Measurements from ENCODE around the gene RHOV.

- TF ChIP-seq, protein P1, sequence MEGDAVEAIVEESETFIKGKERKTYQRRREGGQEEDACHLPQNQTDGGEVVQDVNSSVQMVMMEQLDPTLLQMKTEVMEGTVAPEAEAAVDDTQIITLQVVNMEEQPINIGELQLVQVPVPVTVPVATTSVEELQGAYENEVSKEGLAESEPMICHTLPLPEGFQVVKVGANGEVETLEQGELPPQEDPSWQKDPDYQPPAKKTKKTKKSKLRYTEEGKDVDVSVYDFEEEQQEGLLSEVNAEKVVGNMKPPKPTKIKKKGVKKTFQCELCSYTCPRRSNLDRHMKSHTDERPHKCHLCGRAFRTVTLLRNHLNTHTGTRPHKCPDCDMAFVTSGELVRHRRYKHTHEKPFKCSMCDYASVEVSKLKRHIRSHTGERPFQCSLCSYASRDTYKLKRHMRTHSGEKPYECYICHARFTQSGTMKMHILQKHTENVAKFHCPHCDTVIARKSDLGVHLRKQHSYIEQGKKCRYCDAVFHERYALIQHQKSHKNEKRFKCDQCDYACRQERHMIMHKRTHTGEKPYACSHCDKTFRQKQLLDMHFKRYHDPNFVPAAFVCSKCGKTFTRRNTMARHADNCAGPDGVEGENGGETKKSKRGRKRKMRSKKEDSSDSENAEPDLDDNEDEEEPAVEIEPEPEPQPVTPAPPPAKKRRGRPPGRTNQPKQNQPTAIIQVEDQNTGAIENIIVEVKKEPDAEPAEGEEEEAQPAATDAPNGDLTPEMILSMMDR (IDR thresholded peaks at IDR 0.05 in 2 of 3, conservative IDR thresholded peaks at IDR 0.05 in 1 of 3; ENCODE audit: borderline replicate concordance in 1 of 3, insufficient read depth in 1 of 3, low read depth in 2 of 3, low read length in 2 of 3), result no peak
- TF ChIP-seq TCF7L2 (IDR thresholded peaks at IDR 0.05; ENCODE audit: borderline replicate concordance, extremely low read depth, insufficient read depth, insufficient read length) (no peak), SP1 (IDR thresholded peaks at IDR 0.05; ENCODE audit: low read depth) (no peak), JUND (IDR thresholded peaks at IDR 0.05) (no peak), POLR2A (IDR thresholded peaks at IDR 0.05; ENCODE audit: borderline replicate concordance, extremely low read depth, insufficient read depth, insufficient read length) (no peak), RAD21 (IDR thresholded peaks at IDR 0.05; ENCODE audit: low read depth) (no peak)
- TF ChIP-seq, protein P2, sequence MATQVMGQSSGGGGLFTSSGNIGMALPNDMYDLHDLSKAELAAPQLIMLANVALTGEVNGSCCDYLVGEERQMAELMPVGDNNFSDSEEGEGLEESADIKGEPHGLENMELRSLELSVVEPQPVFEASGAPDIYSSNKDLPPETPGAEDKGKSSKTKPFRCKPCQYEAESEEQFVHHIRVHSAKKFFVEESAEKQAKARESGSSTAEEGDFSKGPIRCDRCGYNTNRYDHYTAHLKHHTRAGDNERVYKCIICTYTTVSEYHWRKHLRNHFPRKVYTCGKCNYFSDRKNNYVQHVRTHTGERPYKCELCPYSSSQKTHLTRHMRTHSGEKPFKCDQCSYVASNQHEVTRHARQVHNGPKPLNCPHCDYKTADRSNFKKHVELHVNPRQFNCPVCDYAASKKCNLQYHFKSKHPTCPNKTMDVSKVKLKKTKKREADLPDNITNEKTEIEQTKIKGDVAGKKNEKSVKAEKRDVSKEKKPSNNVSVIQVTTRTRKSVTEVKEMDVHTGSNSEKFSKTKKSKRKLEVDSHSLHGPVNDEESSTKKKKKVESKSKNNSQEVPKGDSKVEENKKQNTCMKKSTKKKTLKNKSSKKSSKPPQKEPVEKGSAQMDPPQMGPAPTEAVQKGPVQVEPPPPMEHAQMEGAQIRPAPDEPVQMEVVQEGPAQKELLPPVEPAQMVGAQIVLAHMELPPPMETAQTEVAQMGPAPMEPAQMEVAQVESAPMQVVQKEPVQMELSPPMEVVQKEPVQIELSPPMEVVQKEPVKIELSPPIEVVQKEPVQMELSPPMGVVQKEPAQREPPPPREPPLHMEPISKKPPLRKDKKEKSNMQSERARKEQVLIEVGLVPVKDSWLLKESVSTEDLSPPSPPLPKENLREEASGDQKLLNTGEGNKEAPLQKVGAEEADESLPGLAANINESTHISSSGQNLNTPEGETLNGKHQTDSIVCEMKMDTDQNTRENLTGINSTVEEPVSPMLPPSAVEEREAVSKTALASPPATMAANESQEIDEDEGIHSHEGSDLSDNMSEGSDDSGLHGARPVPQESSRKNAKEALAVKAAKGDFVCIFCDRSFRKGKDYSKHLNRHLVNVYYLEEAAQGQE (IDR thresholded peaks at IDR 0.05; ENCODE audit: low read depth), result no peak
Observed at GRCh38 chr15:40846841-40847222, 27.2 kb downstream of the RHOV start.
